Measurements from ENCODE around the gene FARS2.

The FARS2 gene

GRCh38 chr6:5580736-5581581 lies 319.6 kb downstream of the FARS2 start:
- Mint-ChIP-seq H3K9me3 (peaks cover 13% of the 10 kb centered on the region), H3K27ac (peak overlapping the region in 1 of 3 experiments; percentile 43), H3K4me1 (no peaks in the 10 kb centered on the region), H3K4me3 (no peak overlapping the region), H3K27me3 (ENCODE audit: low read depth) (no peaks in the 10 kb centered on the region), H3K36me3 (ENCODE audit: low read depth) (peaks cover 9% of the 10 kb centered on the region)
- TF ChIP-seq CTCF (IDR thresholded peaks at IDR 0.05; ENCODE audit: unreplicated experiment in 3 of 3) = no peak

GRCh38 chr6:5582762-5583161 lies 321.4 kb downstream of the FARS2 start:
- Mint-ChIP-seq H3K9me3 (peaks cover 9% of the 10 kb centered on the region), H3K4me3 (no peak overlapping the region), H3K36me3 (ENCODE audit: low read depth) (peaks cover 7% of the 10 kb centered on the region), H3K27ac (no peak overlapping the region), H3K27me3 (ENCODE audit: low read depth) (no peaks in the 10 kb centered on the region), H3K4me1 (no peaks in the 10 kb centered on the region)
- no peak for TF ChIP-seq CTCF (IDR thresholded peaks at IDR 0.05; ENCODE audit: unreplicated experiment in 3 of 3)

- no peak overlapping the region for H3K4me3 Mint-ChIP-seq
- peak overlapping the region in 1 of 3 experiments; percentile 9 for H3K27ac Mint-ChIP-seq
- H3K27me3 Mint-ChIP-seq (ENCODE audit: low read depth) = no peaks in the 10 kb centered on the region
- no peaks in the 10 kb centered on the region for H3K4me1 Mint-ChIP-seq
- H3K36me3 Mint-ChIP-seq (ENCODE audit: low read depth) = peaks cover 7% of the 10 kb centered on the region
- no peak for TF ChIP-seq CTCF (IDR thresholded peaks at IDR 0.05; ENCODE audit: unreplicated experiment in 3 of 3)
- H3K9me3 Mint-ChIP-seq = peaks cover 8% of the 10 kb centered on the region
These were observed 322.2 kb downstream of the FARS2 start for GRCh38 chr6:5583528-5583927.

GRCh38 chr6:5584078-5584482 lies 322.8 kb downstream of the FARS2 start:
- H3K9me3 Mint-ChIP-seq = peaks cover 10% of the 10 kb centered on the region
- peak overlapping the region; percentile 9 to 68 (median 34) for H3K27ac Mint-ChIP-seq
- H3K27me3 Mint-ChIP-seq (ENCODE audit: low read depth) = no peaks in the 10 kb centered on the region
- H3K4me1 Mint-ChIP-seq = no peaks in the 10 kb centered on the region
- peaks cover 7% of the 10 kb centered on the region for H3K36me3 Mint-ChIP-seq (ENCODE audit: low read depth)
- TF ChIP-seq CTCF (IDR thresholded peaks at IDR 0.05; ENCODE audit: unreplicated experiment in 3 of 3) = no peak
- no peak overlapping the region for H3K4me3 Mint-ChIP-seq

- Mint-ChIP-seq H3K4me3 (no peak overlapping the region), H3K36me3 (ENCODE audit: low read depth) (peaks cover 7% of the 10 kb centered on the region), H3K4me1 (no peaks in the 10 kb centered on the region), H3K9me3 (peaks cover 10% of the 10 kb centered on the region), H3K27ac (no peak overlapping the region), H3K27me3 (ENCODE audit: low read depth) (no peaks in the 10 kb centered on the region)
- TF ChIP-seq CTCF (IDR thresholded peaks at IDR 0.05; ENCODE audit: unreplicated experiment in 3 of 3) = no peak
These were observed 326.3 kb downstream of the FARS2 start for GRCh38 chr6:5587648-5588047.
